HEK293 (cell line): ENCODE results near the gene SMYD2.

Experiments
- GLI4 ChIP-seq: fragments of 450-650 bp; formaldehyde crosslinking; IDR thresholded peaks from 2 replicates; pipeline ENCODE4 v1.5.1; 2016; ENCODE audit warnings: missing biosample characterization, missing genetic modification characterization
- TCF7L2 ChIP-seq: IDR thresholded peaks from 2 replicates; pipeline ENCODE4 v1.6.1; 2011; ENCODE audit warnings: low read depth, mild to moderate bottlenecking, inconsistent platforms, low read length, moderate library complexity, borderline replicate concordance
- ZBTB8A ChIP-seq: fragments of 450-650 bp; formaldehyde crosslinking; IDR thresholded peaks from 2 replicates; pipeline ENCODE4 v1.5.1; 2016; ENCODE audit warnings: missing biosample characterization, missing genetic modification characterization
- ZEB2 ChIP-seq: fragments of 450-650 bp; formaldehyde crosslinking; IDR thresholded peaks from 2 replicates; pipeline ENCODE4 v1.5.1; 2016; ENCODE audit warnings: missing biosample characterization, missing genetic modification characterization
- ZNF138 ChIP-seq: fragments of 450-650 bp; formaldehyde crosslinking; IDR thresholded peaks from 2 replicates; pipeline ENCODE4 v1.5.1; 2016; ENCODE audit warnings: missing biosample characterization, missing genetic modification characterization, borderline replicate concordance
- ZNF404 ChIP-seq: fragments of 450-650 bp; formaldehyde crosslinking; IDR thresholded peaks from 2 replicates; pipeline ENCODE4 v1.5.1; 2017; ENCODE audit warnings: missing biosample characterization, missing genetic modification characterization
- TF ChIP-seq, protein P1 (sequence below): fragments of 450-650 bp; formaldehyde crosslinking; IDR thresholded peaks from 2 replicates; pipeline ENCODE4 v1.5.1; 2016; ENCODE audit warnings: missing biosample characterization, missing genetic modification characterization
- TF ChIP-seq, protein P2 (sequence below): fragments of 450-650 bp; formaldehyde crosslinking; IDR thresholded peaks from 2 replicates; pipeline ENCODE4 v1.5.1; 2016; ENCODE audit warnings: missing biosample characterization, missing genetic modification characterization

GRCh38 chr1:214341459-214341858, 60.5 kb downstream of the SMYD2 start:
- no peak for TF ChIP-seq ZEB2 (tag by site-specific recombination)
- TF ChIP-seq TCF7L2 = no peak
- TF ChIP-seq GLI4 = no peak
- TF ChIP-seq, protein P1, sequence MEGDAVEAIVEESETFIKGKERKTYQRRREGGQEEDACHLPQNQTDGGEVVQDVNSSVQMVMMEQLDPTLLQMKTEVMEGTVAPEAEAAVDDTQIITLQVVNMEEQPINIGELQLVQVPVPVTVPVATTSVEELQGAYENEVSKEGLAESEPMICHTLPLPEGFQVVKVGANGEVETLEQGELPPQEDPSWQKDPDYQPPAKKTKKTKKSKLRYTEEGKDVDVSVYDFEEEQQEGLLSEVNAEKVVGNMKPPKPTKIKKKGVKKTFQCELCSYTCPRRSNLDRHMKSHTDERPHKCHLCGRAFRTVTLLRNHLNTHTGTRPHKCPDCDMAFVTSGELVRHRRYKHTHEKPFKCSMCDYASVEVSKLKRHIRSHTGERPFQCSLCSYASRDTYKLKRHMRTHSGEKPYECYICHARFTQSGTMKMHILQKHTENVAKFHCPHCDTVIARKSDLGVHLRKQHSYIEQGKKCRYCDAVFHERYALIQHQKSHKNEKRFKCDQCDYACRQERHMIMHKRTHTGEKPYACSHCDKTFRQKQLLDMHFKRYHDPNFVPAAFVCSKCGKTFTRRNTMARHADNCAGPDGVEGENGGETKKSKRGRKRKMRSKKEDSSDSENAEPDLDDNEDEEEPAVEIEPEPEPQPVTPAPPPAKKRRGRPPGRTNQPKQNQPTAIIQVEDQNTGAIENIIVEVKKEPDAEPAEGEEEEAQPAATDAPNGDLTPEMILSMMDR = no peak
- no peak for TF ChIP-seq ZNF404 (tag by site-specific recombination)
- TF ChIP-seq ZNF138 = no peak
- TF ChIP-seq ZBTB8A = no peak
- TF ChIP-seq, protein P2, sequence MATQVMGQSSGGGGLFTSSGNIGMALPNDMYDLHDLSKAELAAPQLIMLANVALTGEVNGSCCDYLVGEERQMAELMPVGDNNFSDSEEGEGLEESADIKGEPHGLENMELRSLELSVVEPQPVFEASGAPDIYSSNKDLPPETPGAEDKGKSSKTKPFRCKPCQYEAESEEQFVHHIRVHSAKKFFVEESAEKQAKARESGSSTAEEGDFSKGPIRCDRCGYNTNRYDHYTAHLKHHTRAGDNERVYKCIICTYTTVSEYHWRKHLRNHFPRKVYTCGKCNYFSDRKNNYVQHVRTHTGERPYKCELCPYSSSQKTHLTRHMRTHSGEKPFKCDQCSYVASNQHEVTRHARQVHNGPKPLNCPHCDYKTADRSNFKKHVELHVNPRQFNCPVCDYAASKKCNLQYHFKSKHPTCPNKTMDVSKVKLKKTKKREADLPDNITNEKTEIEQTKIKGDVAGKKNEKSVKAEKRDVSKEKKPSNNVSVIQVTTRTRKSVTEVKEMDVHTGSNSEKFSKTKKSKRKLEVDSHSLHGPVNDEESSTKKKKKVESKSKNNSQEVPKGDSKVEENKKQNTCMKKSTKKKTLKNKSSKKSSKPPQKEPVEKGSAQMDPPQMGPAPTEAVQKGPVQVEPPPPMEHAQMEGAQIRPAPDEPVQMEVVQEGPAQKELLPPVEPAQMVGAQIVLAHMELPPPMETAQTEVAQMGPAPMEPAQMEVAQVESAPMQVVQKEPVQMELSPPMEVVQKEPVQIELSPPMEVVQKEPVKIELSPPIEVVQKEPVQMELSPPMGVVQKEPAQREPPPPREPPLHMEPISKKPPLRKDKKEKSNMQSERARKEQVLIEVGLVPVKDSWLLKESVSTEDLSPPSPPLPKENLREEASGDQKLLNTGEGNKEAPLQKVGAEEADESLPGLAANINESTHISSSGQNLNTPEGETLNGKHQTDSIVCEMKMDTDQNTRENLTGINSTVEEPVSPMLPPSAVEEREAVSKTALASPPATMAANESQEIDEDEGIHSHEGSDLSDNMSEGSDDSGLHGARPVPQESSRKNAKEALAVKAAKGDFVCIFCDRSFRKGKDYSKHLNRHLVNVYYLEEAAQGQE (tag by site-specific recombination) = no peak
